Activated T-cell treated with anti-CD3 and anti-CD28 coated beads, Interleukin-2, amount 50 U/mL, for 48 hours (primary cell): Measurements from ENCODE around the gene OASL.

Experiments
- DNase-seq, 2 experiments: peaks; one replicate each; pipeline ENCODE4 v3.0.0-alpha.2; 2020

OASL gene

GRCh38 chr12:120989687-120990086, 49.4 kb downstream of the OASL start:
- DNase-seq, result no peak

- DNase-seq, result no peak
These were observed 50.4 kb downstream of the OASL start for GRCh38 chr12:120988658-120989057.

- DNase-seq, result no peak
These were observed 50.8 kb downstream of the OASL start for GRCh38 chr12:120988234-120988633.

- DNase-seq, result no peak
These were observed 54.6 kb downstream of the OASL start for GRCh38 chr12:120984351-120984898.

- no peak for DNase-seq
These were observed 55.3 kb downstream of the OASL start for GRCh38 chr12:120983759-120984158.

- DNase-seq, result no peak
These were observed 56.4 kb downstream of the OASL start for GRCh38 chr12:120982659-120983058.

- DNase-seq, result no peak
These were observed 57.6 kb downstream of the OASL start for GRCh38 chr12:120981407-120981941.

GRCh38 chr12:120980800-120981368, 58.2 kb downstream of the OASL start:
- DNase-seq, result no peak

- no peak for DNase-seq
These were observed 59.0 kb downstream of the OASL start for GRCh38 chr12:120979862-120980696.

- DNase-seq, result no peak
These were observed 59.7 kb downstream of the OASL start for GRCh38 chr12:120979220-120979861.

GRCh38 chr12:120978296-120979219, 60.5 kb downstream of the OASL start, which contains the start of gene HNF1A:
Gene HNF1A, plus strand, starts transcription at chr12:120978543. Its CDS starts 226 bp downstream, at chr12:120978769.
- no peak for DNase-seq

GRCh38 chr12:120977531-120978295, 61.3 kb downstream of the OASL start:
- no peak for DNase-seq

GRCh38 chr12:120972870-120973543, 66.0 kb downstream of the OASL start:
- no peak for DNase-seq

GRCh38 chr12:120971299-120972180, 67.5 kb downstream of the OASL start:
- DNase-seq, result peak in 1 of 2 experiments; percentile 35

- no peak for DNase-seq
These were observed 68.7 kb downstream of the OASL start for GRCh38 chr12:120970310-120970709.
